Embryonic facial prominence (tissue), 1 donor: ENCODE data around the gene DLGAP4.
"Not testable (repeated sequence)": the region's sequence is repeated elsewhere in the genome, so short reads cannot be mapped to it uniquely, and the experiment has no call there.

Experiments
- DNase-seq: peaks from one replicate; pipeline ENCODE4 v3.0.0-alpha.2; 2016; ENCODE audit errors: extremely low spot score

Gene DLGAP4

DNA sequence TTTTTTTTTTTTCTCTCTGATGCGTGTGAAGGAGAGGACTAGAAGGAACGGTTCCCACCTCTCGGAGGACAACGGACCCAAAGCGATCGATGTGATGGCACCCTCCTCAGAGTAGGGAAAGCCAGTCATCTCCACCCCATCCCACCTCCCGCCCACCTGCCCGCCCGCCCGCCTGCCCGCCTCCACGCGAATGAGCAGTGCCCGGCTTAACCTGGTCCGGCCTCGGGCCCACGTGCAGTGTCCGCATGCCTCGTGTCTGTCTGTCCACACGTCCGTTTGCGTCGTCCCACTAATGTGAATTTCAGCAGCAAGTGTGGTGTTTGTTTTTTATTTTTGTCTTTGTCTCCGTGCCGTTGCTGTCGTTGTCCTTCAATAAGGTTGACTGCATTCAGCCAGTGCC lies 193.1 kb downstream of the DLGAP4 start:
- DNase-seq, result no peak

DNA sequence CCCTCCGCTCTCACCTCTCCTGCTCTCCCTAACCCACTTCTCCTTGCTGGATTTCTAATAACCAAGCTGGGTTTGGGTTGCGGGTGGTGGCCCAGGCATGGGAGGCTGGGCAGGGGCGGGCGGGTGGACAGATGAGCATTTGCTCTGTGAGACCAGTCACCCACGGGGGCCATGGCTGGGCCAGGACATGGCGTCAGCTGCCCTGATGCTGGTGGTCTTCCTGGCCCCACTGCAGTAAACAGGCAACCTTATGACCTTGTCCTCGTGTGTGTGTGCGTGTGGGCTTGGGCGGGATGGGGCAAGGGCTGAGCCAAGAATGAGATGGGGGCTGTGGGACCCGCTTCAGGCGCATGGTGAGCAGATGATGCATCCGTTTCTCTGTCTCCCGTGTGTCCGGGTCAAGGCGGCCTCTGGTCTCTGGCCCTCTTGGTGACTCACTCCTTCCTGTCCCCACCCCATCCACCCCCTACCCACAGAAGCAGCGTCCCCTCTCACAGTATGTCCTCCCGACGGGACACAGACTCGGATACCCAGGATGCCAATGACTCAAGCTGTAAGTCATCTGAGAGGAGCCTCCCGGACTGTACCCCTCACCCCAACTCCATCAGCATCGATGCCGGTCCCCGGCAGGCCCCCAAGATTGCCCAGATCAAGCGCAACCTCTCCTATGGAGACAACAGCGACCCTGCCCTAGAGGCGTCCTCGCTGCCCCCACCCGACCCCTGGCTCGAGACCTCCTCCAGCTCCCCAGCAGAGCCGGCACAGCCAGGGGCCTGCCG lies 193.8 kb downstream of the DLGAP4 start:
- DNase-seq, result no peak

DNA sequence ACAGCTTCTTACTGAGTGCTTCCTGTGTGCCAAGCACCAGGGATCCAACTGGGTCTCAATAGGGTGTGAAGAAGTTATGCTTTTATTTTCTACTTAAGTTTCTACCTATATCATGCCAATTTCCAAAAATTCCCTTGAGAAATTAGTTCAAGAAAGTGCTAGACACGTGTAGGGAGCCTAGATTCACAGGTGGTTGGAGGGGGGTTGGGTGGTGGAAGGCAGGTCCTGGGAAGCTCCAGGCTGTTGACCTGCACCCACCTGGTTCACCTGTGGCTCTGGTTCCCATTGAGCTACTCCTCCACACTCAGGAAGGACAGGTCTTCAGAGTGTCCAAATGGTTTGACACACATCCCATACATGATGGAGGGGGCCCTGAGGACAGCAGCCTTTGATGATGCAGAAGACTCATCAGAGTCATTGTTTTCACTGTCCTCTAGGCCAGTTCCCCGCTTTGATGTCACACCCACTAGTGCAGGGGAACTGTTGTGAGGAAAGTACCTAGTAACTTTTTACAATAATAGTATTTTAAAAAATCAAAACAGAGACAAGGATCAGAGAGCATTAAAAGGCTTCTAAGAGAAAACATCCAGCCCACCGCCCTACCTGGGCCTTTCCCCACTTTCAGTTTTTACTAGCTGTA lies 195.3 kb downstream of the DLGAP4 start:
- no peak for DNase-seq

DNA sequence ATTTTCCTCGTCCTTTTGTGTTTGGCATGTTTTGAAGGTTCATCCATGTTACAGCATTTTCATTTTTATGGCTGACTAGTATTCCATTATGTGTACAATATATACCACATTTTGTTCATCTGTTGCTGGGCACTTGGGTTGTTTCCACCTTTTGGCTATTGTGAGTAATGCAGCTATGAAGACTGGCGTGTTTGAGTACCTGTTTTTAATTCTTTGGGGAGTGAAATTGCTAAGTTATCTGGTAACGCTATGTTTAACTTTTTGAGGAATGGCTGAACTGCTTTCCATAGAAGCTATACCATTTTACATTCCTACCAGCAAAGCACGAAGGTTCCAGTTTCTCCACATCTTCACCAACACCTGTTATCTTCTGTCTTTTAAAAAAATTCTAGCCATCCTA lies 198.2 kb downstream of the DLGAP4 start:
- DNase-seq, result no peak

DNA sequence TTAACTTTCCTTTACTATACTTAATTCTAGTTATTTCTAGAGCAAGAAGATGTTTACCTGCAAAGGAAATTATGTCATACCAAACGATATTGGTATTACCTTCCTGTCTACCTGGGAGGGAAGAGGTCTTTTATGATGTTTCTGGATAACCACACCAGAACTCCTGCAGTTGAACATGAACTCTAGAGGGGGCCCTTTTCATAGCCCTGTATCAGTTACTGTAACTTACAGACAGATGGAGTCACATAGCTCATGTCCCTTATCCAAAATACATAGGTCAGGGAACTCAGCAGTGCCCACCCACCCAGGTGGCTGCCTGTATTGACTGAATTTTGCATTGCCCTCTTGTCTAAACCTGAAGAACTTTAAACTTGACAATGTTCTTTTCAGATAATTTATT lies 200.1 kb downstream of the DLGAP4 start:
- no peak for DNase-seq

DNA sequence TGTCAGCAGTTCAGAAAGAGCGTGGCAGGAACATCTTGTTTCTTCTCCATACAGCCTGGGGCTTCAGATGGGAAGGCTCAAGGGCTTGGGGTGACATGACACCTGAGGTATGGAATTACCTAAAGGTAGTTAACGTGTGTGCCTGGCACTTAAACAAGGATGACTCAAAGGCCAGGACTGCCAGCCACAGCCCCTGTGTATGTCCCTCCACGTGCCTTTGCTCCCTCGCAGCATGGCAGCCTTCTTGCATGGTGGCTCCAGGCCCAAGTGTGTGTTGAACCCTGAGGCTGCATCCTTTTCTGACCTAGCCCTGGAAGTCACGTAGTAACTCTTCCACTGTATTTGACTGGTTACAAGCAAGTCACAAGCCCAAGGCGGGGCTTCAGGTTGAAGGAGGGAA lies 201.6 kb downstream of the DLGAP4 start:
- no peak for DNase-seq

DNA sequence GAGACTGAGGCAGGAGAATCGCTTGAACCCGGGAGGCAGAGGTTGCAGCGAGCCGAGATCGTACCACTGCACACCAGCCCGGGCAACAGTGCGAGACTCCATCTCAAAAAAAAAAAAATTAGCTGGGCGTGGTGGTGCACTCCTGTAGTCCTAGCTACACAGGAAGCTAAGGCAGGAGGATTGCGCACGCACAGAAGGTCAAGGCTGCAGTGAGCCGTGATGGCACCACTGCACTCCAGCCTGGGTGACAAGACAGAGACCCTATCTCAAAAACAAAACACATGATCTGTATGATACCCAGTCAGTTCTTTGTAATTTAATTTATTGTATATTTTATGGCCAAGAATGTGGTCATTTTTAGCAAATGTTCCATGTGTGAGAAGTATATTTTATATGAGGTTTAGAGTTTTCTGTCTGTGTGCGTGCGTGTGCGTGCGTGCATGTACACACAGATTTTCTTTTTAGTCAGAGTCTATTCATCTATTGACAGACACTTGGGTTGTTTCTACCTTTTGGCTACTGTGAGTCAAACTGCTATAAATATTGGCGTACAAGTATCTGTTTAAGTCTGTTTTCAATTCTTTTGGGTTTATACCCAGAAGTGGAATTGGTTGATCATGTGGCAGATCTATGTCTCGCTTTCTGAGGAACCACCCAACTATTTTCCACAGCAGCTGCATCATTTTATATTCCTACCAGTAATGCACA lies 213.0 kb downstream of the DLGAP4 start:
- no peak for DNase-seq

DNA sequence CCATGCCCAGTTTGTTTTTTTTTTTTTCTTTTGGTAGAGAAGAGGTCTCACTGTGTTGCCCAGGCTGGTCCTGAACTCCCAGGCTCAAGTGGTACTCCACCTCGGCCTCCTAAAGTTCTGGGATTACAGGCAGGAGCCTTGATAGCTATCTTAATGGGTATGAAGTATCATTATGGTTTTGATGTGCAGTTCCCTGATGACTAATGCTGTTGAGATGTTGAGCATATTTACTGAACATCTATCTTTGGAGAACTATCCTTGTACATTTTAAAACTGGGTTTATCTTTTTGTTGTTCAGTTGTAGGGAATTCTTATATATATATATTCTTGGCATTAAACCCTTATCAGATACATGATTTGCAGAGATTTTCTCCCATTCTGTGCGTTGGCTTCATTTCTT lies 213.8 kb downstream of the DLGAP4 start:
- DNase-seq, result no peak

DNA sequence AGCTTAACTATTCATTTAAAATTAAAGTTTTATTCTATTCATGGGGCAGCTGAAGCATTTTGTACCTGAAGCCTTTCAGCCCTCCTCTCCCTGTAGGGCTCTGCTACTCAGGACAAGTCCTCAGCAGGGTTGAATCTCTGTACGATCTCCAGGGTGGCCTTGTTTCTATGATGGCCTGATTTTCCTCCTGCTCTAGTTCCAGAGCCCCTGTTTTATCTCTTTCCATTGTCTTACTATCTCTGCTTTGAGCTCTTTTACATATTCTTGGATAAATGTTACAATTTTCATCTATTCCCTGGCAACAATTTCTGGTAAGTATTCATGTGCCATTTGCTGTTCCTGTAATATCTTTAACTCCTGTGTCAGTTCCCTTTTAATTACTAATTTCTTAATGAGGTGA lies 215.4 kb downstream of the DLGAP4 start:
- DNase-seq, result no peak

DNA sequence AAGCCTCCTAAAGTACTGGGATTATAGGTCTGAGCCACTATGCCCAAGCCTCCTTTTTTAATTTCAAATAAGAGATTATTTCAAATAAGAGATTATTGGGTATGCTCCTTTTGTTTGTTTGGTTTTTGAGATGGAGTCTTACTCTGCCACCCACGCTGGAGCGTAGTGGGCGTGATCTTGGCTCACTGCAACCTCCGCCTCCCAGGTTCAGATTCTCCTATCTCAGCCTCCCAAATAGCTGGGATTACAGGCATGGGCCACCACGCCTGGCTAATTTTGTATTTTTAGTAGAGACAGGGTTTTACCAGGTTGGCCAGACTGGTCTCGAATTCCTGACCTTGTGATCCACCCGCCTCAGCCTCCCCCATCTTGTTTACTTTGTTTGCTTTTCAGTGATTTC lies 216.3 kb downstream of the DLGAP4 start:
- not testable (repeated sequence) for DNase-seq

DNA sequence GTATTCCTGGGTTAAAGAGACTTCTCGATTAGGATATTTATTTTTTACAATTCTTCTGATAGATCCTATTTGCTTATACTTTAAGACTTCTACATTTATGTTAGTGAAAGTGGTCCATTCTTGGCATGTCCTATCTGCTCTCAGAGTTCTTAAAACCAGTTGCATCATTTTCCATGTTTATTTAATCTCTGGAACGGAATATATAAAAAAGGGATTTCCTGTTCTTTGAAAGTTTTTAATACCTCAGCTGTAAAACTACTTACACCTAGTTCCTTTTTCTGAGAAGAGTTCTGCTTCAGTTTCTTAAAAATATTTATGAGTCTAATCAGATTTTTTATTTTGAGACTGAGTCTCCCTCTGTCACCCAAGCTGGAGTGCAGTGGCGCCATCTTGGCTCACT lies 217.2 kb downstream of the DLGAP4 start:
- DNase-seq, result no peak

DNA sequence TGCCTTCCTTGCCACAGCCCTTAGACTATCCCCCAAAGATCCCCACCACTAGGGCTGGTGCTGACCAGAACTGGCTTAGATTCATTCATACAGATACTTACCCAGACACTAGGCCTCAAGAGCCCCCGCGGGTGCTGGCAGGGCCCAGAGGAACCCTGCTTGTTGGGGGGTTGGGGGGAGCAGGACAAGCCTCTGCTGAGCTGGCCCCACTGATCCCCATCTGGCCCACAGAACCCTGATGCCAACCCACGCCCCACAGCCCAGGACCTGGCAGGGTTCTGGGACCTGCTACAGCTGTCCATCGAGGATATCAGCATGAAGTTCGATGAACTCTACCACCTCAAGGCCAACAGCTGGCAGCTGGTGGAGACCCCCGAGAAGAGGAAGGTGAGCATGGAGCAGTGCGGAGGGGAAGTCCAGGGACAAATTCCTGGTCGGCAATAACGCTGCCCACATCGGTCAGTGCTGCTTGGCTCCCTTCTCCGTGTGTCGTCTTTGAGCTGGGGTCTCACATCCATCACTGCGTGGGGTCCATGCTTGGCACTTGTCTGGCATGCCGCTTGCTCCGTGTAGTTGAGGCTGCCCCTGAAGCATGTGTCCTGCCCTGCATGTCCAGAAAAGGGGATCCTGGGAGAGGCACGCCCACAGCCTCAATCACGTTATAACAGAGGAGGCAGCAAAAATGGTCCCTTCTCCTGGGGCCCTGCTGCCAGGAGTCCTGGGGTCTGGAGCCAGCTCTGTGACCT lies 219.7 kb downstream of the DLGAP4 start:
- DNase-seq, result no peak

DNA sequence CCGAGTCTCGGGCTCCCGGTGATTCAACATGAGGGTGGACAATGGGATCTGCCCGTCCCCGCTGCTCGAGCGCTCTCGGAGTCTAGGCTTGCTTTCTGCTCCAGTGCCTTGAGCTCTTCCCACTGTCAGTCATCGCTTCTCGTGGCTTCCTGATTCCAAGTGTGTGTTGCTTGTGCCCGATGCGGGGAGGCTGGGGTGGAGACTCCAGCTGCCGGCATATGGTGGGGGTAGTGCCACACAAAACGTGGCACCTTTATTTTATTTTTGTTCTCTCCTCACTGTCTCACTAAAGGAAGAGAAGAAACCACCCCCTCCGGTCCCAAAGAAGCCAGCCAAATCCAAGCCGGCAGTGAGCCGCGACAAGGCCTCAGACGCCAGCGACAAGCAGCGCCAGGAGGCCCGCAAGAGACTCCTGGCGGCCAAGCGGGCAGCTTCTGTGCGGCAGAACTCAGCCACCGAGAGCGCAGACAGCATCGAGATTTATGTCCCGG lies 220.4 kb downstream of the DLGAP4 start:
- DNase-seq, result no peak

DNA sequence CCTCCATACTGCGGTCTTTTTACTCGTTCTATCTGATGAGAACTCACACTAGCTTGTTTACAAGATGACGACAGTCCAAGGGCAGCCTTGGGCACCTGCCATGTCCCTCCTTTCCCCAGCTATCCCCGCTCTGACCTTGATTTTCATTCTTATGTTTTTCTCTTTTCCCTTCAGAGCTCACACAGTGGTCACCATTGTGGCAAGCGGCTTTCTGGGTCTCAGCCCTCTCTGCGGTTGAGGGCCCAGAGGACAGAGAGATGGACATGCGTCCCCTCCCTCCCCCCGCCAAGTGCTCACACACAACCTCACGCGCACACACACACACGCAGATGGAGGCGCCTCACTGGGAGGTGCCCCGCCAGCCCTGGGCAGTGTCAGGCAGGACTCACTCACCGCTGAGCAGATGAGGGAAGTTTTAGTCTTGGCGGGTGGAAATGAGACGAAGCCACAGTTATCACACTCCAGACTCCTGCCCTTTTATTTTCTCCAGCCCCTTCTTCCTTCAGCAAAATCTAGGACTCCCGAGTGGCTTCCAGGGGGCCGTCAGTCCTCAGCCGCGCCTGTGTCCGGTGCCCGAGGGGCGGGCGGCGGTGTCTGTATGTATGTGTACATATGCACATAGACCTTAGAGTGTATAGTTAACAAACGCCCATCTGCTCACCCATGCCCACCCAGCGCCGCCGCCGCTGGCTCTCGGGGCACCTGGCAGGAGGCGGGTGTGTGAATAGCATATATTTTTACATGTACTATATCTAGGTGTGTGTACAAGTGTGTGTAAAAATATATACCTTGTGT lies 221.4 kb downstream of the DLGAP4 start:
- no peak for DNase-seq

DNA sequence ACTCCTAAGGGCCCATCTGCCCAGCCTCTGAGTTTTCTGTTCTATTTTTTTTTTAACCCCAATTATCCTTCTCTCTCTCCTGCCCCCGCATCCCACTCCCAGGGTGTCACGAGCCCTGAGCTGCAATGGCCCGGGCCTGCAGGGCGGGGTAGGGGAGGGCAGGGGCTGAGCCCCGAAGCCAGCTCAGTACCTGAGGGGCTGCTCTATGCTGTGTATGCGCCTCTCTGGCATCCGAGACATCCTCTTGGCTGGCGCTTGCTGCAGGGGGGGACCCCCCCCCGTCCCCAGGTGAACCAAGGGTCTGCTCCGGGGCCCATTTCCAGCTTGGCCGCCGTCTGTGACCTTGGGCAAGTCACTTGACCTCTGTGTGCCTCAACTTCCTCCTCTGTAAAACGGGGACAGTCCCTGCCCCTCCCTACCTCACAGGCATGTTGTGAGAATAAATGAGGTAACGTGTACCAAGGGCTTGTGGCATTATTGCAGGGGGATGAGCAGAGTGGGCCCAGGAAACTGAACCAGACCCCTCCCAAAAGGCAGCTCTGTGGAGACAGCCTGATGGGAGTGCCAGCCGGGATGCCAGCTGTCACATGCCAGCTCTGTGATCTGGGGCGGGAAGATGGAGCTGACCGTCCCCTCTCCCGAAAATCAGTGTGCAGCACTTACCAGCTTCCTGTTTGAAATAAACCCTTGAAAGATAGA lies 222.2 kb downstream of the DLGAP4 start:
- no peak for DNase-seq

DNA sequence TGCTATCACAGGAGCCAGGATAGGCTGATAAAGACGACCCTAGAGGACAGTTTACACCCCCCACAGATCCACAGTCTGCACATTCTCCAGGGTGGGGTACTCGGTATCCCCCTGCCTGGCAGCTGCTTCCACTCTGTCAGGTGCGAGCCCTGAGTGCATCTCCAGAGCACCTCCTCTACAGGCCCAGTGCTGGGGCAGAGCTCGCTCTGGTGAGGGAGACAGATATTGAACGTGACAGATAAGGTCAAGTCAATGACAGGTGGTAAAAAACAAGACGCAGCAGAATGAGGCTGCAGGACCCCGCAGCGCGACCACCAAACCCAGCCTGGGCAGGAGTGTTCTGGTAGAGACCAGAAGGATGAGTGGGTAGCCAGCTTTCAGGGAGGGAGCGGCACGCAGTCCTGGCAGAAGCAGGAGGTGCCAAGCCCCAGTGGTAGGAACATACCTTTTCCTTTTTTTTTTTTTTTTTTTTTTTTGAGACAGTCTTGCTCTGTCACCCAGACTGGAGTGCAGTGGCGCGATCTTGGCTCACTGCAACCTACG lies 222.8 kb downstream of the DLGAP4 start:
- DNase-seq, result no peak

DNA sequence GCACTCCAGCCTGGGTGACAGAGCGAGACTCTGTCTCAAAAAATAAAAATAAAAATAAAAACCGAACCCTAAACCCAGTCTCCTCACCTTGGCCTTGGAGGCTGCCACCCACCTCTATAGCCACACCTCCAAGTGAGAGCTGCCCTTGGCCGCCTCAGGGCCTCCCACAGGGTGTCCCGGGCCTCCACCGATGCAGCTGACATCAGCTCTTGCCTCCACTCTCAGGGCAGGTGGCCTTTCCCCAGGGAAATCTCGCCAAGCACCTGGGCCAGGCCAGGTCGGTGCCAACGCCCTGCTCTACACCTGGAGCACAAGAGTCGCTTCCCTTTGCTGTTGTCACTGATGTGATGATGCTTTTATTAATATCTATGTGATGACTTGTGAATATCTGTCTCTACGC lies 226.2 kb downstream of the DLGAP4 start:
- no peak for DNase-seq

DNA sequence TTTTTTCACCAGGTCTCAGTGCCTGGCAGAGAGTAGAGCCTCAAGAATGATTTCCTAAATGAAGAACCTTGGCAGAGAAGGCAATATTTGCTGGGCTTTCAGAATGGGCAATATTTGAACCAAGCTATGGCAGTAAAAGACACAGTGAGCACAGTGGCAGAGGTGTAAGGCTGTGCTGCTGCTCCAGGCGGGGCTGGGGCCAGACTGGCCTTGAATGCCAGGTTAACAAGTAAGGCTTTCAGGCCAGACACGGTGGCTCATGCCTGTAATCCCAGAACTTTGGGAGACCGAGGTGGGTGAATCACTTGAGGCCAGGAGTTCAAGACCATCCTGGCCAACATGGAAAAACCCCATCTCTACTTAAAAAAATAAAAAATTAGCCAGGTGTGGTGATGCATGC lies 226.7 kb downstream of the DLGAP4 start:
- DNase-seq, result no peak

DNA sequence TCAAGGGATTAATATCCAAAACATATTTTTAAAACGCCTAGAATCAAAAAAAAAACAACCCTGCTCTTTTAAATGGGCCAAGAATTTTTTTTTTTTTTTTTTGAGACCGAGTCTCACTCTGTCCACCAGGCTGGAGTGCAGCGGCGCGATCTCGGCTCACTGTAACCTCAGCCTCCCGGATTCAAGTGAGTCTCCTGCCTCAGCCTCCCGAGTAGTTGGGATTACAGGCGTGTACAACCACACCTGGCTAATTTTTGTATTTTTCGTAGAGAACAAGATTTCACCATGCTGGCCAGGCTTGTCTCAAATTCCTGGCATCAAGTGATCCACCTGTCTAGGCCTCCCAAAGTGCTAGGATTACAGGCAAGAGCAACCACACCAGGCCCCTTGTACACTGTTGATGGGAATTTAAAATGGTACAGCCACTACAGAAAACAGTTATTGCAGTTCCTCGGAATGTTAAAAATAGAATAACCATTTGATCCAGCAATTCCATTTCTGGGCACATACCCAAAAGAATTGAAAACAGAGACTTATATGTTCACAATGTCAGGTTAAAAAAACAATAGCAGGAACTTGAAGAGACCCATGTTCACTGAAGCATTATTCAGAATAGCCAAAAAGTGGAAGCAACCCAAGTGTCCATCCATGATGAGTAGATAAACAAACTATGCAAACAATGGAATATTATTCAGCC lies 232.0 kb downstream of the DLGAP4 start:
- no peak for DNase-seq
